ENCODE data around the gene CDC42EP4. TPM values are rescaled to one million over a fixed set of nuclear protein-coding genes. Genes with fewer than 3 reads are reported as not detected.
"Not testable (repeated sequence)": the region's sequence is repeated elsewhere in the genome, so short reads cannot be mapped to it uniquely, and the experiment has no call there.

CDC42EP4 gene
- total and polyA plus RNA-seq, 8 donors: 23.2 to 93.3 (median 44.8) TPM

DNA sequence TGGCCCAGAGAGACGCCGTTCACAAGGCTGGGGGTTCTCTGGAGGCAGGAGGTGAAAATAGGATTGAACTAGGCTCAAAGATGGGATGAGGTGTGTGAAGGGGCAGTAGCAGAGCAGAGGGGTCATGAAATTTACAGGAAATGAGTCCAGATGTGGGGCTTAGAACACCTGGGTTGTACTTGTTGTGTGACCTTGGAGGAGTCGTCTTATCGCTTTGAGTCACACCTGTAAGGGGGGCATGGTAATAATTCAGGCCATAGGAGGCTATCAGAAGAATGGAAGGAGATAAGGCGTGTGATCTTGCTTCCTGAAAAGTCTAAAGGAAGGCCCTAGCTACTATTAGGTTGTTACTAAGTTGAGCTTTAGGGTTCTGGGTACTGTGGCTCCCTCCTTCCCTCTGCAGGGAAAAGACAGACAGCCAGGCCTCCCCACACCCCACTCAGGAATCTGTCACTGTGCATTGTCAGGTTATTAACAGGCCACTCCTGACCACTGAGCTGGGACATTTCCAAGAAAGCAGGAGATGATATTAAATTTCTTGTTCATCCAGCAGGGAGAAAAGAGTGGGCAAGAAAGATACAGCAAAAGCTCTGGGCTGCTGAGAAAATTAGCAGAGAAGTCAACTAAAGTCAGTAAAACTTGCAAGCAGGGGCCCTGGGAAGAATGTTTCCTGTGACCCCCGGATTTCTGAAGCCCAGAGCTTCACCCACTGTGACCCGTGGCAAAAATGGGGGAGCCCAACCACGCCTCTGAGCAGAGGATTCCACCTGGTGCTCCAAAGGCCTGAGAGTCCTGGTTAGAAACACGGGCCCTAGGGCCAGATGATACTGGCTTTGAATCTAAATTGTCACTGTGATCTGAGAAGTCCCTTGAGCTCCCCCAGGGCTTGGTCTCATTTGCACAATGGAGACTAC is 6.0 kb upstream of the CDC42EP4 start:
- Histone ChIP-seq H3K9me3 (peaks cover 0 to 4% (median 0%) of the 10 kb centered on the region in 4 donors), H3K27me3 (no peaks in the 10 kb centered on the region), H3K27ac (peak overlapping the region in 1 of 5 donors; percentile 9), H3K4me1 (peaks cover 0 to 17% (median 9%) of the 10 kb centered on the region in 4 donors), H3K4me3 (no peak overlapping the region), H3K36me3 (no peaks in the 10 kb centered on the region)
- TF ChIP-seq, protein P1, sequence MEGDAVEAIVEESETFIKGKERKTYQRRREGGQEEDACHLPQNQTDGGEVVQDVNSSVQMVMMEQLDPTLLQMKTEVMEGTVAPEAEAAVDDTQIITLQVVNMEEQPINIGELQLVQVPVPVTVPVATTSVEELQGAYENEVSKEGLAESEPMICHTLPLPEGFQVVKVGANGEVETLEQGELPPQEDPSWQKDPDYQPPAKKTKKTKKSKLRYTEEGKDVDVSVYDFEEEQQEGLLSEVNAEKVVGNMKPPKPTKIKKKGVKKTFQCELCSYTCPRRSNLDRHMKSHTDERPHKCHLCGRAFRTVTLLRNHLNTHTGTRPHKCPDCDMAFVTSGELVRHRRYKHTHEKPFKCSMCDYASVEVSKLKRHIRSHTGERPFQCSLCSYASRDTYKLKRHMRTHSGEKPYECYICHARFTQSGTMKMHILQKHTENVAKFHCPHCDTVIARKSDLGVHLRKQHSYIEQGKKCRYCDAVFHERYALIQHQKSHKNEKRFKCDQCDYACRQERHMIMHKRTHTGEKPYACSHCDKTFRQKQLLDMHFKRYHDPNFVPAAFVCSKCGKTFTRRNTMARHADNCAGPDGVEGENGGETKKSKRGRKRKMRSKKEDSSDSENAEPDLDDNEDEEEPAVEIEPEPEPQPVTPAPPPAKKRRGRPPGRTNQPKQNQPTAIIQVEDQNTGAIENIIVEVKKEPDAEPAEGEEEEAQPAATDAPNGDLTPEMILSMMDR (IDR thresholded peaks at IDR 0.05): no peak
- TF ChIP-seq POLR2A (IDR thresholded peaks at IDR 0.05) (no peak), POLR2AphosphoS5 (IDR thresholded peaks at IDR 0.05) (no peak), EP300 (IDR thresholded peaks at IDR 0.05) (no peak)
- no peak for DNase-seq
- intact Hi-C loops (cut with DNase I; ENCODE audit: low total_unique reads): no loop called here
- 63 to 76% (median 70%) methylated on average over 9 of the region's 9 CpGs for WGBS, 5 donors

DNA sequence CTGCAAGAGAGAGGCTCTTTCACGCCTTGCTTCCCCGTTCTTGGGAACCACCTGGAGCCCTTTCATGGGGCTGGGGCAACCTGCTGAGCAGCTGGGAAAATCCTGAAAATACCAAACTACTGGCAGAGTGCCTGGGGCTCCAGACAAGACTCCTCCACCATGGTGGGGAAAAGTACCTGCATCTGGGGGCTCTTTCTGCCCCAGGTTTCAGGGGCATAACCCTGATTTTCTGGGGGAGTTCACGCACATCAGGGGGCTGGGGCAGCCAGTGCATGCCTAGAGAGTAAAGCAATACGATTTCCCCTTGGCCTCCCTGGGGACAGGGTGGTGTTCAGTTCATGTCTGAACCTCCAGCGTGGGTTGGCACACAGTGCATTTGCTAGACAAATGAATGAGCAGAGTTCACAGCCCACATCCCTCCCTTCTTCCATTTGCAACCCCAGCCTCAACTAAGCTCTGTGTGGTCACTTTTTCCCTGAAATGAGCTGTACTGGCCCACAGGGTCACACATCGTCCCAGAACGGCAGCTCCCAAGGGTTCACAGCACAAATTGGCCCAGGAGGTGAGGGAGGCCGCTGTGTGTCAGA is 5.2 kb upstream of the CDC42EP4 start:
- H3K36me3 ChIP-seq: no peaks in the 10 kb centered on the region
- intact Hi-C loops (cut with DNase I; ENCODE audit: low total_unique reads): no loop called here
- H3K4me1 ChIP-seq: peaks cover 0 to 23% (median 12%) of the 10 kb centered on the region in 4 donors
- H3K9me3 ChIP-seq: no peaks in the 10 kb centered on the region
- 47 to 68% (median 55%) methylated on average over 6 to 8 of the region's 8 CpGs for WGBS, 5 donors
- H3K4me3 ChIP-seq: no peak overlapping the region
- peak overlapping the region in 1 of 5 donors; percentile 9 for H3K27ac ChIP-seq
- H3K27me3 ChIP-seq: no peaks in the 10 kb centered on the region
- peak in 1 of 2 donors; percentile 56 for DNase-seq
- TF ChIP-seq, protein P1 (IDR thresholded peaks at IDR 0.05): no peak
- TF ChIP-seq POLR2A (IDR thresholded peaks at IDR 0.05) (no peak), EP300 (IDR thresholded peaks at IDR 0.05) (no peak), POLR2AphosphoS5 (IDR thresholded peaks at IDR 0.05) (no peak)

DNA sequence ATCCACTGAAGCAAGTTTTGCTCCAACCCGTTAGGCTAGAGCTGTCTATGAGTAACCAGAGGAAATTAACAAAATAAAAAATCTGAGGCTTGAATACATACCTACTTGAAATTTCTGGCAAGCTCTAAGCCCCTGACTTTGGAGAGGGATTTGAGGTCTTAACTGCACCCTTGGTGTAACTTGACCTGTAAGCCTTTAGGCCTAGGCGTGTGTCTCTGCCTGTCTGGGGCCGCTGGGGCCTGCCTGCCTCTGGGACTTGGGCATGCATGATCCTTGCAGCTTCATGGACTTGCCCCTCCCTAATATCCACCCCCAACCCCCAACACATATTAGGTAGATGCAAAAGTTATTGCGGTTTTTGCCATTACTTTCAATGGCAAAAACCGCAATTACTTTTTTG is 3.7 kb upstream of the CDC42EP4 start:
- H3K27ac ChIP-seq: no peak overlapping the region
- H3K4me1 ChIP-seq: peaks cover 0 to 23% (median 14%) of the 10 kb centered on the region in 4 donors
- TF ChIP-seq EP300 (IDR thresholded peaks at IDR 0.05): no peak
- TF ChIP-seq, protein P1 (IDR thresholded peaks at IDR 0.05): no peak
- no peak for TF ChIP-seq POLR2AphosphoS5 (IDR thresholded peaks at IDR 0.05)
- TF ChIP-seq POLR2A (IDR thresholded peaks at IDR 0.05): no peak
- no peak overlapping the region for H3K4me3 ChIP-seq
- WGBS, 5 donors: 56 to 67% (median 58%) methylated on average over 4 to 5 of the region's 5 CpGs
- DNase-seq: no peak
- H3K27me3 ChIP-seq: no peaks in the 10 kb centered on the region
- H3K9me3 ChIP-seq: no peaks in the 10 kb centered on the region
- H3K36me3 ChIP-seq: no peaks in the 10 kb centered on the region
- intact Hi-C loops (cut with DNase I; ENCODE audit: low total_unique reads): no loop called here

DNA sequence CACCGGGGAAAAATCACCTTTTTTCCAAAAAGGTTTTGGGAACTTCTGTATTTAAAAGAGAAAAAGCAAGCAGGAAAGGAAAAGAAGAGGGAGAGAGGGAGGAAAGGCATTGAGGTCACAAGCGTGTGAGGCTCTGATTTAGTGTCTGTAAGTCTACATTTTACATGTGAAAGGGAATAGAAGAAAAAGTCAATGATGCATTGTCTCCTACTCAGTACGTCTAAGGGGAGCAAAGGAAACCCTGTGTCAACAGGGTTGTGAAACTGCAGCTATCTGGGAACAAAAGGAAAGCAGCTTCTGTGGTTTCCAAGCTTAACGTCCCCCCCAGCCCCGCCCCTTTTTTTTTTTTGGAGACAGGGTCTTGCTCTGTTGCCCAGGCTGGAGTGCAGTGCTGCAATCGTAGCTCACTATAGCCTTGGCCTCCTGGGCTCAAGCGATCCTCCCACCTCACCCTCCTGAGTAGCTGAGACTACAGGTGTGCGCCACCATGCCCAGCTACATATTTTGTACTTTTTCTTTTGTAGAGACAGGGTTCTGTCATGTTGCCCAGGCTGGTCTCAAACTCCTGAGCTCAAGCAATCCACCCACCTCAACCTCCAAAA is 1.8 kb upstream of the CDC42EP4 start:
- no peak for TF ChIP-seq POLR2AphosphoS5 (IDR thresholded peaks at IDR 0.05)
- TF ChIP-seq, protein P1 (IDR thresholded peaks at IDR 0.05): no peak
- no peak for TF ChIP-seq EP300 (IDR thresholded peaks at IDR 0.05)
- TF ChIP-seq POLR2A (IDR thresholded peaks at IDR 0.05): no peak
- Histone ChIP-seq H3K4me3 (no peak overlapping the region), H3K27me3 (no peaks in the 10 kb centered on the region), H3K27ac (no peak overlapping the region), H3K36me3 (no peaks in the 10 kb centered on the region), H3K9me3 (no peaks in the 10 kb centered on the region), H3K4me1 (peaks cover 8 to 40% (median 32%) of the 10 kb centered on the region in 4 donors)
- no peak for DNase-seq
- intact Hi-C loops (cut with DNase I; ENCODE audit: low total_unique reads): no loop called here
- WGBS, 5 donors: 72 to 82% (median 75%) methylated on average over 8 of the region's 8 CpGs

DNA sequence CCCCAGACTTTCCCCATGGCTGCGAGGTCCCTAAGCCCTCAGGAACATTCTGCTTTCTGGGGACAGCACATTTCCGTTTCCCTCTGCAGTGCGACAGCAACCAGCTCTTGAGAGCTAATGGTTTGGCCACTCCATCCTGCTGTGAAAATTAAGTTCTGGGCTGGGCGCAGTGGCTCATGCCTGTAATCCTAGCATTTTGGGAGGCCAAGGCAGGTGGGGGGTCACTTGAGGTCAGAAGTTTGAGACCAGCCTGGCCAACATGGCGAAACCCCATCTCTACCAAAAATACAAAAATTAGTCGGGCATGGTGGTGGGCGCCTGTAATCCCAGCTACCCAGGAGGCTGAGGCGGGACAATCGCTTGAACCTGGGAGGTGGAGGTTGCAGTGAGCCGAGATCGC is 1.1 kb upstream of the CDC42EP4 start:
- H3K27me3 ChIP-seq; H3K9me3 ChIP-seq; DNase-seq; H3K4me3 ChIP-seq; intact Hi-C loops (cut with DNase I; ENCODE audit: low total_unique reads); H3K36me3 ChIP-seq: not testable (repeated sequence)
- Histone ChIP-seq H3K4me1 (peaks cover 10 to 47% (median 39%) of the 10 kb centered on the region in 4 donors), H3K27ac (peak overlapping the region in 4 of 5 donors; percentile 95 to 100 (median 99))
- 77 to 88% (median 81%) methylated on average over 11 of the region's 11 CpGs for WGBS, 5 donors

All from stomach (tissue), 9 donors.